CD4-positive, alpha-beta T cell treated with Interleukin-17A for 4 hours (primary cell): ENCODE data around the gene AGRP.

Experiments used
- DNase-seq: peaks from one replicate; pipeline ENCODE4 v3.0.0-alpha.2; 2020; ENCODE audit warnings: mixed read lengths

AGRP gene

GRCh38 chr16:67463059-67463458 is 20.3 kb downstream of the AGRP start:
- no peak for DNase-seq

DNA sequence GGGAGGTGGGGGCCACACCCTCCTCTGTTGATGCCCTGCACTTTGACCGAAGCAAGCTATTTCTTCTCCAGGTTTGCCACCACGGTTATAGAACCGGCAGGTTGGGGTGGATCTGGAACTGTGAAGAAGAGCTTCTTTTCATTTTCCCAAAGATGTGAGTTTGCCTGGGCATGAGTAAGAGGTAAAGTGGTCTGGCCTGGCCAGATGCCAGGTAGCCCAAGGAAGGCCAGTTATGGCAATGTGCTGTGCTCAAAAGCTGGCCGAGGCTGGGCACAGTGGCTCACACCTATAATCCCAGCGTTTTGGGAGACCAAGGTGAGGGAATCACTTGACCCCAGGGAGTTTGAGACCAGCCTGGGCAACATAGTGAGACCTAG is 21.1 kb downstream of the AGRP start:
- DNase-seq = no peak

GRCh38 chr16:67461600-67462278 is 21.6 kb downstream of the AGRP start:
- no peak for DNase-seq

DNA sequence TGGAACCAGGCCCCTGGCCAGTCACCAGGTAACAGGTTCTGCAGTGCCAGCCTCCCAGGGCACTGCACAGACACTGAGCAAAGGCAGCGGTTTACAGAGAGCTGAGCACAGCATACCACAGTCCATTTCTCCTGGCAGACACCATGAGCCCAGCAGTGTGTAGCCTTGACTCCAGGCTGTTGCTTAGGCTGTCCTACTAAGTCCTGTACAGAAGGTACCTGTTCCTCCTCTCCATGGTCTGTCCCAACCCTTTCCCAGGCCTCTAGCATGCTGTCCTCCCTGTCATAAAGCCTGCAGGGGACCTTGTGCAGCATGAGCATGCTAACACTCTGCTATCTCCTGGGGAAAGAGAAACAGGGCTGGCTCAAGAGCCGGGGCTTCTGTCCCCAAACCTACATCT is 22.4 kb downstream of the AGRP start:
- no peak for DNase-seq

DNA sequence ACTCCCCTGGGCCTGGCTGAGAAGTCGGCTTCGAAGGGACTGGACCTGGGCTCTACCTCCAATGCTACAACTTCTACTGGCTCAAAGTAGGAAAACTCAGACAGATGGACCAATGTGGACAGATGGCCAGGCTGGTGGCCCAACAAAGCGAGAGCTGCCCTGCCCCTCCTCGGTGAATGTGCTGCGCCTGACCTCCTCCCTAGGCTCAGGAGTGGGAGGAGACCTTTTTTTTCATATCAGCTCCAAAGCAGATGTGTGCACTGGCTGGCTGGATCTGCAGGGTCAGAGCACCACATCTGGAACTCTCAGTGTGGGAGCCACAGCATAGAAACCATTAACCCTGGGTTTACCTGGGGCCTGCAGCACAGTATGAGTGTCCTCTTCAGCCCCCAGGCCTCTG is 23.2 kb downstream of the AGRP start:
- DNase-seq = no peak

GRCh38 chr16:67459861-67460150 is 23.5 kb downstream of the AGRP start:
- DNase-seq = no peak

GRCh38 chr16:67459066-67459860 is 24.1 kb downstream of the AGRP start:
- DNase-seq = no peak

DNA sequence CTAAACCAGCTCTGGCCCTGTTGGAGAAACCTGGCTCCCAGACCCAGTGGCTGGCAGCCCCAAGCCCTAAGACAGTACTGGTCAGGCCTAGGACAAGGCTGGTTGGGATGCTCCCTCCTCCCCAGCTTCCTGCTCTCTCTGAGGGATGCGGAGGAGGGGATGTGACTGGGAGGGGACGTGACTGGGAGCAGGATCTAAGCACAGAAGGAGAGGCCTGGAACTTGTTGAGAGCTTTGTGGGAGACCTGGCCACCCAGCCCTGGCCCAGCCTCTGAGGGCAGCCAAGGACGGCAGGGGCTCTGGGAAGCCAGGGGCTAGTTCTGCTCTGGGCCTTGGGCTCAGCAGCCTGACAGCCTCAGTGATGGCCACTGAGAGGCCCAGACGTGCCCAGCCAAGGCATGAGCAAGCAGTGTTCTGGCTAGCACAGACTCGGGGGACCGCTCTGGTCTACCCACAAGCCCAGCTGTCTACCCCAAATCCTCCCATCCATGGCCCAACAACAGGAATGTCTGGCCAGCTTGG is 25.2 kb downstream of the AGRP start:
- DNase-seq = no peak

DNA sequence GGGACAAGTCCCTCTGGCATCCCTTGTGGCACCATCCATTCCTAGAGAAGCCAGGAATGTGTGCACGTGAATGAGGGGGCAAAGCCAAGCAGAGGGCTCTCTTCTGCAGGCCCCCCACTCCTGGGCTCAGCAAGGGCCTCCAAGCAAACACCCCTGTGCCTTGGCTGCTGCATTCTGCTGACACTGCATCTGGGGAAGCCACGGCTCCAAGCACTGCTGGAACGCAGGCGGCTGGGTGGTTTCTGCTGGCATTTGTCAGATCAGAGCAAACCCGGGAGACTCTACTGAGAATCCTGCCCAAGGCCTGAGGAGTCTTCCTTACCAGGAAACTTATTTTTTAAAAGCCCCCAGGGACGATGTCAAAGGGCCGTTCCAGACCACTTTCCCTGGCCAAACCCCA is 25.7 kb downstream of the AGRP start:
- no peak for DNase-seq

- no peak for DNase-seq
Measured at GRCh38 chr16:67456391-67457081, 26.8 kb downstream of the AGRP start.

DNA sequence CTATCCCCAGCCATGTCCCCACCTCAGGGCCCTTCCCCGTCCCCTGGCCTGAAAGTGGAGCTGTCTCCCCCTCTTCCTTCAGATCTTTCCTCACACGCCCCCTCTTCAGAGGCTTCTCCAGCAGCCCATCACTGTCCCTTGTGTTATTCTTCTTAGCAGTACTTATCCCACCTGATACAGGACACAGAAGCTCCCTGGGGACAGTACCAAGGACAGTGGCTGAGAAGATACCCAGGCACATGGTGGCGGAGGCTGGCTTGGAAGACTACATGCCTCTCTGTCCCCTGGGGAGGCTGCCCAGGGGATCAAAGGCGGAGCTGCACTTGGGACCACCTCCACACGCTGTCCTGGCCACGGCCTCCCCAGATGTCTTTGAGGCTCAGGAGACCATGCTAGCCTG is 28.5 kb downstream of the AGRP start:
- DNase-seq = no peak

DNA sequence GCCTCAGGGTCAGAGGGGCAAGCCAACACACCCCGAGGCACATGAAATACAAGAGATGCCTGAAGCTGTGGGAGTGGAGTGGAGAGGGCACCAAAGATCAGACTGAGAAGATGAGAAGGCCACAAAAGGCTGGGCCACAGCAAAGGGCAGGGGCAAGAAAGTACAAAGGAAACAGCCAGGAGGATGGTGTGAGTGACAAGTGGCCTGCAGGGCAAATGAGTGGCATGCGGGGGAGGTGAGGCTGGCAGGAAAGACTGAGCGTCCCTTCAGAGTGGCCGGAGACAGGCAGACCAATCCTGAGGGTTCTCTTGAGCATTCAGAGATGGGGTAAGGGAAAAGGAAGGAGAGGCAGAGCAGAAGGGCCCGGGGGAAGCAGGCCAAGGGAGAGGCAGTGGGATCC is 29.2 kb downstream of the AGRP start:
- DNase-seq = no peak

GRCh38 chr16:67451704-67452435 is 31.5 kb downstream of the AGRP start:
- DNase-seq = no peak

DNA sequence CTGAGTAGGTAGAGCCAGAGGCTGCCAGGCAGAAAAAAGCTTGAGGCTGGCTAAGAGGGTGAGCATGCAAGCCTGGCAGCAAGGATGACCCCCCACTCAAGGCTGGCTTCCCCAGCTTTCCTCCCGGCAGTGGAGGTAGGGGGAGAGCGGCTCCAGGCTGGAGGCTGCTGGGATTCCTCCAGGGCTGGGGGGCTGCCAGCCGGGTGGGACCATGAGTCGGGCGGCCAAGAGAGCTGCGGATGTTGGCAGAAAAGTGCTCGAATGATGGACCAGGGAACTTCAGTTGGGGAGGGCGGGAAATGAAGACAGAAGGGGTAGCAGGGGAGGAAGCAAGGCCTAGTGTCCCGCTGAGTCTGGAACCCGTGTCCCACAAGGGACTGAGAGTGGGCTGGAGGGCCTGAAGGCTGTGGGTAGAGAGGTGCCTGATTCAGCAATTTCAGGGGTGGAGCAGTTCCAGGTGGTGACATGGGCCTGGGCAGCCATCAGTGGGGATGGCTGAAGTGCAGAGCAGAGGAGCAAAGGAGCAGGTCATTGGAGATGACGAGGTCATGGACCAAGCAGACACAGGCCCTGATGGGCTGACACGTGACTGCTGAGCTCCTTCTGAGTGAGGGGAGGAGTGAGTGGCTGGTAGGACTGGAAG is 32.2 kb downstream of the AGRP start:
- no peak for DNase-seq

- DNase-seq = no peak
Measured at GRCh38 chr16:67449739-67450138, 33.6 kb downstream of the AGRP start.

DNA sequence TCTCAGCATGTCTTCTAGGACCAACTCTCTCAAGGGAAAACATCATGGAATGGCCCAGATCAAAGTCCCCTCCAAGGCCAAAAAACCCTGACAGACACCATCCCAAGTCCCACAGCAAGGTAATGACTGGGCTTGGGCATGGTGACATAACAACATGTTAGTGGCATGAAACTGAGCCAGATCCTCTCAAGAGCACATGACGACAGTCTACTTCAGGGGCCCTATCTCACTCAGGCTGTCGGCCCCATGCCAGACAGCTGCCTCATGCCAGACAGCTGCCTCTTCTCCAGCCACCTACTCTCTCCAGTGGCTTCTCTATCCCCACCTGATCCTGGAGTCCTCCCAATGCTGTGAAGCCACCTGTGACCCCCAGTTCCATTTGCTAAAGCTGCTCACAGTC is 34.0 kb downstream of the AGRP start:
- no peak for DNase-seq

- DNase-seq = no peak
Measured at GRCh38 chr16:67448580-67448979, 34.8 kb downstream of the AGRP start.

GRCh38 chr16:67447508-67448076 is 35.8 kb downstream of the AGRP start:
- peak; percentile 57 for DNase-seq

DNA sequence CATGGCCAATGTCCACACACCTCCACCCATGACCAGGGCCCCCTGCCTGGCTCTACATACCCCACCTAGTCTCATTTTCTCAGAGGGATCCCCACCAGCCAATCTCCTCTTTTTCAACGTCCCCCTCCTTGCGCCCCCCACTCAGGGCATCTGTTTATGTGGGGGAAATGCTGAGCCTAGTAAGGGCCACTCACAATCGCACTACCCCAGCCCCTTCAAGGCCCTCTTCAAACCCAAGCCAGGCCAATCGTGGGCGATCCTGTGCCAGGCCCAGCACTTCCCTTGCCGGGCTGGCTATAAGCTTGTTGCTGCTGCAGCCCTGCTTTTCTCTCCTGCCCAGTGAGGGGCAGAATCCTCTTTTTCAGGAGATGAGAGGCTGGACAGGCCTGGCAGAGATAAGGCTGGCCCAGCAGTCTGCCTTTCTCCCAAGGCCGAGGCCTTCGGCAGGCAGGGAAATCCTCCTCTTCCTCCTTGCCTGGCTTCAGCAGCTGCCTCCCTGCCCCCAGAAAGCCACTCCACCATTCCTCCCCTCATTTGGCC is 36.3 kb downstream of the AGRP start:
- no peak for DNase-seq

- DNase-seq = no peak
Measured at GRCh38 chr16:67445913-67446907, 37.1 kb downstream of the AGRP start.

DNA sequence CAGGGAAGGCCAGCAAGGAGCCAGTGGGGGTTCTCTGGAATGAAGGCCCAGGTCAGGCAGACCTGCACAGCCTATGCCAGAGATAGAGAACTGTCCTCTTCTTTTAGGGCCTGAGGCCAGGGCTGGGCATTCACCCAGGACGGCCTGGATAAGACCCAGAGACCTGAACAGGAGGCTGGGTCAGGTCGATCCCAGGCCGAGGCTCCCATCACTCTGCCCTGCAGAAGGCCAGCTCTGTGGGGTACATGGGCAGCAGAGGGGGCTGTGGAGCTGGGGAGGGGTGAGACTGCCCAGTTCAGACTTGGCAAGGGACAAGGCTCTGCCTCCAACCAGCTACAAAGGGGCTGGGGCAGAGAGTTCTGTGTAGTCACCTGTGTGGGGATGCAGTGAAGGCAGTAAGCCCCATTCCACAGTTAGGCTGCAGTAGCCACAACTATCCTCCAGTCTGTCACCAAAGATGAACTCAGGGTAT is 37.9 kb downstream of the AGRP start:
- DNase-seq = no peak
